Measurements from ENCODE around the gene ITPK1. TPM values are rescaled to one million over a fixed set of nuclear protein-coding genes. Genes with fewer than 3 reads are reported as not detected.

Gene ITPK1
- total RNA-seq, 4 donors from 2014 or later: 19.7 to 97.7 (median 26.5) TPM

GRCh38 chr14:93060841-93061240 lies 54.9 kb downstream of the ITPK1 start:
- H3K4me1 ChIP-seq: peaks cover 14 to 26% of the 10 kb centered on the region in 2 donors
- no peak for TF ChIP-seq POLR2A (IDR thresholded peaks at IDR 0.05)
- no peak for TF ChIP-seq CTCF (IDR thresholded peaks at IDR 0.05)
- intact Hi-C loops (cut with DNase I; ENCODE audit: low total_unique reads): no loop called here
- no peaks in the 10 kb centered on the region for H3K27me3 ChIP-seq
- DNase-seq: no peak
- H3K9me3 ChIP-seq: no peaks in the 10 kb centered on the region
- H3K36me3 ChIP-seq: no peaks in the 10 kb centered on the region
- peak overlapping the region; percentile 26 to 57 for H3K27ac ChIP-seq
- no peak overlapping the region for H3K4me3 ChIP-seq

- Histone ChIP-seq H3K27ac (peak overlapping the region; percentile 42 to 57), H3K4me3 (no peak overlapping the region), H3K36me3 (no peaks in the 10 kb centered on the region), H3K4me1 (peaks cover 14 to 32% of the 10 kb centered on the region in 2 donors), H3K27me3 (no peaks in the 10 kb centered on the region), H3K9me3 (no peaks in the 10 kb centered on the region)
- intact Hi-C loops (cut with DNase I; ENCODE audit: low total_unique reads): no loop called here
- TF ChIP-seq POLR2A (IDR thresholded peaks at IDR 0.05): no peak
- no peak for TF ChIP-seq CTCF (IDR thresholded peaks at IDR 0.05)
- no peak for DNase-seq
These were observed 55.7 kb downstream of the ITPK1 start for GRCh38 chr14:93059917-93060545.

- Histone ChIP-seq H3K27me3 (no peaks in the 10 kb centered on the region), H3K4me1 (peaks cover 14 to 32% of the 10 kb centered on the region in 2 donors), H3K4me3 (no peak overlapping the region), H3K27ac (no peak overlapping the region), H3K36me3 (no peaks in the 10 kb centered on the region), H3K9me3 (no peaks in the 10 kb centered on the region)
- TF ChIP-seq CTCF (IDR thresholded peaks at IDR 0.05) (no peak), POLR2A (IDR thresholded peaks at IDR 0.05) (no peak)
- no peak for DNase-seq
- intact Hi-C loops (cut with DNase I; ENCODE audit: low total_unique reads): no loop called here
These were observed 56.5 kb downstream of the ITPK1 start for GRCh38 chr14:93059260-93059659.

GRCh38 chr14:93057586-93058280 lies 58.0 kb downstream of the ITPK1 start:
- DNase-seq: no peak
- Histone ChIP-seq H3K4me1 (peaks cover 3 to 32% of the 10 kb centered on the region in 2 donors), H3K4me3 (no peak overlapping the region), H3K27me3 (no peaks in the 10 kb centered on the region), H3K9me3 (no peaks in the 10 kb centered on the region), H3K27ac (peak overlapping the region; percentile 51 to 84), H3K36me3 (no peaks in the 10 kb centered on the region)
- TF ChIP-seq CTCF (IDR thresholded peaks at IDR 0.05) (no peak), POLR2A (IDR thresholded peaks at IDR 0.05) (no peak)
- intact Hi-C loops (cut with DNase I; ENCODE audit: low total_unique reads): no loop called here

- Histone ChIP-seq H3K4me1 (peaks cover 3 to 32% of the 10 kb centered on the region in 2 donors), H3K4me3 (no peak overlapping the region), H3K27me3 (no peaks in the 10 kb centered on the region), H3K36me3 (no peaks in the 10 kb centered on the region), H3K27ac (peak overlapping the region; percentile 51 to 84), H3K9me3 (no peaks in the 10 kb centered on the region)
- TF ChIP-seq CTCF (IDR thresholded peaks at IDR 0.05) (no peak), POLR2A (IDR thresholded peaks at IDR 0.05) (no peak)
- intact Hi-C loops (cut with DNase I; ENCODE audit: low total_unique reads): no loop called here
- DNase-seq: no peak
These were observed 58.7 kb downstream of the ITPK1 start for GRCh38 chr14:93056840-93057585.
